GF-D8 (cell line): ENCODE data around the gene DOCK2.
"Not testable (repeated sequence)": the region's sequence is repeated elsewhere in the genome, so short reads cannot be mapped to it uniquely, and the experiment has no call there.

Experiments
- DNase-seq: peaks from one replicate; lab custom pipeline; 2025; lab: John Stamatoyannopoulos, UW

Gene DOCK2

GRCh38 chr5:169637085-169637548 is at the start of gene DOCK2:
TSS of gene DOCK2 (plus strand) at chr5:169637275. CDS start at chr5:169637327, 52 bp downstream.
- DNase-seq, result peak; percentile 73

- DNase-seq, result no peak
Measured at GRCh38 chr5:169590602-169591001, 46.5 kb upstream of the DOCK2 start.

- no peak for DNase-seq
Measured at GRCh38 chr5:169591636-169592035, 45.4 kb upstream of the DOCK2 start.

GRCh38 chr5:169592937-169593650 is 44.0 kb upstream of the DOCK2 start:
- DNase-seq, result no peak

- no peak for DNase-seq
Measured at GRCh38 chr5:169595172-169595820, 41.8 kb upstream of the DOCK2 start.

GRCh38 chr5:169599451-169599850 is 37.6 kb upstream of the DOCK2 start:
- no peak for DNase-seq

- no peak for DNase-seq
Measured at GRCh38 chr5:169602535-169602934, 34.5 kb upstream of the DOCK2 start.

GRCh38 chr5:169606279-169606678 is 30.8 kb upstream of the DOCK2 start:
- no peak for DNase-seq

- DNase-seq, result no peak
Measured at GRCh38 chr5:169607882-169608281, 29.2 kb upstream of the DOCK2 start.

- no peak for DNase-seq
Measured at GRCh38 chr5:169609716-169610115, 27.4 kb upstream of the DOCK2 start.

- no peak for DNase-seq
Measured at GRCh38 chr5:169610606-169611005, 26.5 kb upstream of the DOCK2 start.

- no peak for DNase-seq
Measured at GRCh38 chr5:169615561-169615960, 21.5 kb upstream of the DOCK2 start.

- not testable (repeated sequence) for DNase-seq
Measured at GRCh38 chr5:169624307-169624706, 12.8 kb upstream of the DOCK2 start.

GRCh38 chr5:169626779-169627178 is 10.3 kb upstream of the DOCK2 start:
- no peak for DNase-seq

- DNase-seq, result no peak
Measured at GRCh38 chr5:169627551-169627950, 9.5 kb upstream of the DOCK2 start.

- DNase-seq, result no peak
Measured at GRCh38 chr5:169628892-169629291, 8.2 kb upstream of the DOCK2 start.

GRCh38 chr5:169629847-169630548 is 7.1 kb upstream of the DOCK2 start:
- DNase-seq, result no peak

GRCh38 chr5:169631360-169631759 is 5.7 kb upstream of the DOCK2 start:
- no peak for DNase-seq

- DNase-seq, result no peak
Measured at GRCh38 chr5:169632946-169633345, 4.1 kb upstream of the DOCK2 start.

GRCh38 chr5:169634606-169635005 is 2.5 kb upstream of the DOCK2 start:
- no peak for DNase-seq

GRCh38 chr5:169635936-169636335 is 1.1 kb upstream of the DOCK2 start:
- no peak for DNase-seq

- DNase-seq, result peak; percentile 51
Measured at GRCh38 chr5:169636477-169637084, 494 bp upstream of the DOCK2 start.
